ENCODE results near the gene CALD1.

Gene CALD1

DNA sequence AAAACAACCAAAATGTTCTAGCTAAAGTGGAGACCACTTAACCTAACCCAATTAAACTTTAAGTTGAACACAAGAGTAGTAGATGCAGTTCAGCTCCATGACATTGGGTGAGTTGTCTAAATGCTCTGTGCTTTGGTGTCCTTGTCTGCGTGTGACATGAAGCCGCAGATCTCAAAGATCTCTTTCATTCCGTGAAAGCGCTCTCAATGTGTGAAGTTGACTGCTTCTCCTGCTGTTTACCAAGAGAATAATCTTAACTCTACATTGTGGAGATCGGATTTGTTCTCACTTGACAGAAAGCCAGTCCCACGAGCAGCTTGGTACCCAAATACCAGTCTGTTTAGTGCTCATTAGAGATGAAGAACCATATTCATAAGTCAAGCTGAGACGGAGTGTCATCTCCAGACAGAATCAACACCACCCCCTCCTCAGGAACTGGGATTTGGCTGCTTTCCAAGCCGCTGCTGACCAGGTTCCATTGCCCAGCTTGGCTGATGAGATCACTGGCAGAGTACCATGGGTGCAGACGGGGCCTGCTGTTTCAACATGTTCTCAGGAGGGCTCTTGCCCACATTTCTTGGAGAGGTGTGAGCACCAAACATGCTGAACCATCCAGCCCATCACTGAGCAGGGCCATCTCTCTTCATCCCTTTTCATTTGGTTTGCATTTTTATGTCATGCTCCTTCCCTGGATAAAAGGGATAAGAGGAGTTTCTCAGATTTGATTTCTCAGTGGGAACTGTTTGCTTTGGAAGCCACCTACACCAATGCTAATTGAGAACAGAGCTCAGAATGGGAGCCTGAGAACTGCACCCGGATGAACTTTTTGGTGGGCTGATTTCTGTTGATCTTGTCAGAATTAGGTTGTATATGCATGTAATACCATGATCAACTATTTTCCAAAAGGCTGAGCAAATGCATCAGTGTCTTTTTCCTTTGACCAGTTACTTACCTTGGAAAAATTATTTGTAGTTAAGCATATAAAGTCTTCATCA lies 111.1 kb downstream of the CALD1 start:
- no peak overlapping the region for H3K27ac ChIP-seq (replicated peaks)
- TF ChIP-seq SPI1 (IDR thresholded peaks at IDR 0.05; ENCODE audit: borderline replicate concordance, low read depth) (no peak), POLR2AphosphoS5 (IDR thresholded peaks at IDR 0.05; ENCODE audit: low read depth) (no peak)
- TF ChIP-seq, protein P1, sequence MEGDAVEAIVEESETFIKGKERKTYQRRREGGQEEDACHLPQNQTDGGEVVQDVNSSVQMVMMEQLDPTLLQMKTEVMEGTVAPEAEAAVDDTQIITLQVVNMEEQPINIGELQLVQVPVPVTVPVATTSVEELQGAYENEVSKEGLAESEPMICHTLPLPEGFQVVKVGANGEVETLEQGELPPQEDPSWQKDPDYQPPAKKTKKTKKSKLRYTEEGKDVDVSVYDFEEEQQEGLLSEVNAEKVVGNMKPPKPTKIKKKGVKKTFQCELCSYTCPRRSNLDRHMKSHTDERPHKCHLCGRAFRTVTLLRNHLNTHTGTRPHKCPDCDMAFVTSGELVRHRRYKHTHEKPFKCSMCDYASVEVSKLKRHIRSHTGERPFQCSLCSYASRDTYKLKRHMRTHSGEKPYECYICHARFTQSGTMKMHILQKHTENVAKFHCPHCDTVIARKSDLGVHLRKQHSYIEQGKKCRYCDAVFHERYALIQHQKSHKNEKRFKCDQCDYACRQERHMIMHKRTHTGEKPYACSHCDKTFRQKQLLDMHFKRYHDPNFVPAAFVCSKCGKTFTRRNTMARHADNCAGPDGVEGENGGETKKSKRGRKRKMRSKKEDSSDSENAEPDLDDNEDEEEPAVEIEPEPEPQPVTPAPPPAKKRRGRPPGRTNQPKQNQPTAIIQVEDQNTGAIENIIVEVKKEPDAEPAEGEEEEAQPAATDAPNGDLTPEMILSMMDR (IDR thresholded peaks at IDR 0.05; ENCODE audit: insufficient read depth, low read length), result no peak
- TF ChIP-seq, protein P2, sequence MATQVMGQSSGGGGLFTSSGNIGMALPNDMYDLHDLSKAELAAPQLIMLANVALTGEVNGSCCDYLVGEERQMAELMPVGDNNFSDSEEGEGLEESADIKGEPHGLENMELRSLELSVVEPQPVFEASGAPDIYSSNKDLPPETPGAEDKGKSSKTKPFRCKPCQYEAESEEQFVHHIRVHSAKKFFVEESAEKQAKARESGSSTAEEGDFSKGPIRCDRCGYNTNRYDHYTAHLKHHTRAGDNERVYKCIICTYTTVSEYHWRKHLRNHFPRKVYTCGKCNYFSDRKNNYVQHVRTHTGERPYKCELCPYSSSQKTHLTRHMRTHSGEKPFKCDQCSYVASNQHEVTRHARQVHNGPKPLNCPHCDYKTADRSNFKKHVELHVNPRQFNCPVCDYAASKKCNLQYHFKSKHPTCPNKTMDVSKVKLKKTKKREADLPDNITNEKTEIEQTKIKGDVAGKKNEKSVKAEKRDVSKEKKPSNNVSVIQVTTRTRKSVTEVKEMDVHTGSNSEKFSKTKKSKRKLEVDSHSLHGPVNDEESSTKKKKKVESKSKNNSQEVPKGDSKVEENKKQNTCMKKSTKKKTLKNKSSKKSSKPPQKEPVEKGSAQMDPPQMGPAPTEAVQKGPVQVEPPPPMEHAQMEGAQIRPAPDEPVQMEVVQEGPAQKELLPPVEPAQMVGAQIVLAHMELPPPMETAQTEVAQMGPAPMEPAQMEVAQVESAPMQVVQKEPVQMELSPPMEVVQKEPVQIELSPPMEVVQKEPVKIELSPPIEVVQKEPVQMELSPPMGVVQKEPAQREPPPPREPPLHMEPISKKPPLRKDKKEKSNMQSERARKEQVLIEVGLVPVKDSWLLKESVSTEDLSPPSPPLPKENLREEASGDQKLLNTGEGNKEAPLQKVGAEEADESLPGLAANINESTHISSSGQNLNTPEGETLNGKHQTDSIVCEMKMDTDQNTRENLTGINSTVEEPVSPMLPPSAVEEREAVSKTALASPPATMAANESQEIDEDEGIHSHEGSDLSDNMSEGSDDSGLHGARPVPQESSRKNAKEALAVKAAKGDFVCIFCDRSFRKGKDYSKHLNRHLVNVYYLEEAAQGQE (IDR thresholded peaks at IDR 0.05; ENCODE audit: insufficient replicate concordance, low read depth), result no peak
- no peak overlapping the region for H3K4me3 ChIP-seq (replicated peaks; ENCODE audit: insufficient read depth, low read length)
- no peak for DNase-seq (ENCODE audit: low read depth in 1 of 2, low spot score in 1 of 2)
- H3K27me3 ChIP-seq (ENCODE audit: insufficient read depth, poor library complexity, severe bottlenecking), result no peaks in the 10 kb centered on the region

DNA sequence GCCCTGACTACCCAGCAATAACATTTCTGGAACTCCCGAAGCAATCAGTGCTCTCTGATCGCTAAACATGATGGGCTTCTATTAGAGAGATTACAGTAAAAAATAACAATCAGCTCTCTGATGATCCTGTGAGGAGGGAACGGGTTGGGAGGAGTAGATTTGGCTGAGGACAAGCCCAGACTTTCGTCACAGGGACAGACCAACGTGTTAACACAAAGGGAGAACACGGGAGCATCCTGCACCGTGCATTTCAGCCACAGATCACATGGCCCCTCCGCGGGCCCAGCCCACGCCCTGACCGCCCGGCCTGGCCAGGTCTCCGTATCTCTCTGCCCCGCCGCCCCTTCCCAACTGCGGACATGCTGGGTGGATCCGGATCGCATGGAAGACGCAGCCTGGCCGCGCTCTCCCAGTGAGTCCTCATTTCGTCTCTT lies 111.8 kb downstream of the CALD1 start:
- Histone ChIP-seq H3K27ac (replicated peaks) (no peak overlapping the region), H3K4me3 (replicated peaks; ENCODE audit: insufficient read depth, low read length) (no peak overlapping the region)

More for the DNA sequence above, 111.8 kb downstream of the CALD1 start:
- no peak for DNase-seq (ENCODE audit: low read depth in 1 of 2, low spot score in 1 of 2)
- TF ChIP-seq GABPA (IDR thresholded peaks at IDR 0.05; ENCODE audit: low read depth) (no peak), SPI1 (IDR thresholded peaks at IDR 0.05; ENCODE audit: borderline replicate concordance, low read depth) (no peak), POLR2AphosphoS5 (IDR thresholded peaks at IDR 0.05; ENCODE audit: low read depth) (no peak)
- TF ChIP-seq, protein P1 (IDR thresholded peaks at IDR 0.05; ENCODE audit: insufficient read depth, low read length), result no peak
- TF ChIP-seq, protein P2 (IDR thresholded peaks at IDR 0.05; ENCODE audit: insufficient replicate concordance, low read depth), result no peak
- no peaks in the 10 kb centered on the region for H3K27me3 ChIP-seq (ENCODE audit: insufficient read depth, poor library complexity, severe bottlenecking)

Measured in HL-60 (cell line).